Lower leg skin (tissue), 4 donors: Measurements from ENCODE around the gene SERPINA7. TPM values are rescaled to one million over a fixed set of nuclear protein-coding genes. Genes with fewer than 3 reads are reported as not detected.
"Not testable (repeated sequence)": the region's sequence is repeated elsewhere in the genome, so short reads cannot be mapped to it uniquely, and the experiment has no call there.

ENCODE experiments used
- DNase-seq, 2 donors: peaks; one replicate each; pipeline ENCODE4 v3.0.0-alpha.2; 2019; ENCODE audit warnings: low spot score in 2 of 2
- H3K4me3 ChIP-seq: fragments of 200-600 bp; sonication (generic); 2 replicates; pipeline ENCODE4 v1.5.1; 2017; ENCODE audit warnings: mild to moderate bottlenecking, low read depth; ENCODE audit not compliant: poor library complexity, severe bottlenecking
- CTCF ChIP-seq, 3 donors: fragments of 450-650 bp; IDR thresholded peaks; one replicate each; pipeline ENCODE4 v1.5.1; 2016; ENCODE audit warnings: antibody characterized with exemption in 3 of 3, mild to moderate bottlenecking in 3 of 3, moderate library complexity in 2 of 3
- POLR2A ChIP-seq, 2 donors: fragments of 450-650 bp; IDR thresholded peaks; one replicate each; pipeline ENCODE4 v1.6.1; 2016 to 2017; ENCODE audit warnings: antibody characterized with exemption in 2 of 2, mild to moderate bottlenecking in 1 of 2, moderate library complexity in 1 of 2
- WGBS, 2 donors: methylation state at CpG; one replicate each; pipeline ENCODE4 v1.1.5; 2018; 5-methylcytosine and 5-hydroxymethylcytosine counted together
- intact Hi-C: fragments of 100-400 bp; cut with DNase I; formaldehyde crosslinking; loops from one replicate; pipeline ENCODE4 v1.15.0; 2023; ENCODE audit warnings: low total_unique reads
- total RNA-seq, 4 donors: library from RNA; depleted of rRNA; stranded (reverse); fragments of >200 nt; gene quantifications; one replicate each; pipeline ENCODE4 v1.1.0, GENCODE V29; 2016

SERPINA7 gene
- total RNA-seq, 4 donors from 2014 or later: not detected

- intact Hi-C loops: no loop called here
- WGBS, 2 donors: 38 to 39% methylated on average over 1 of the region's 1 CpG
- TF ChIP-seq CTCF (IDR thresholded peaks at IDR 0.05): no peak
- TF ChIP-seq POLR2A (IDR thresholded peaks at IDR 0.05): no peak
- H3K4me3 ChIP-seq: no peak overlapping the region
- DNase-seq: no peak
Observed at GRCh38 chrX:105999294-105999693, 39.2 kb downstream of the SERPINA7 start.

DNA sequence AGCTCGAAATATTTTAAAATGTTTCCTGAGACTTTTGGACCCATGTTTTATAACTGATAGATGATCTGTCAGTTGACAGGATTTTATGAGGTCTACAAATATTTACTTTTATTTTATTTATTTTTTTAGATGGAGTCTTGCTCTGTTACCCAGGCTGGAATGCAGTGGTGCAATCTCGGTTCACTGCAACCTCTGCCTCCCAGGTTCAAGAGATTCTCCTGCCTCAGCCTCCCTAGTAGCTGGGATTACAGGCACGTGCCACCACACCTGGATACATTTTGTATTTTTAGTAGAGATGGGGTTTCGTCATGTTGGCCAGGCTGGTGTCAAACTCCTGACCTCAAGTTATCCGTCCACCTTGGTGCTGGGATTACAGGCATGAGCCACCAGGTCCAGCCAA is 50.0 kb downstream of the SERPINA7 start:
- WGBS, 2 donors: 66 to 78% methylated on average over 5 of the region's 5 CpGs
- H3K4me3 ChIP-seq, intact Hi-C loops, DNase-seq: not testable (repeated sequence)

Other genes starting within 250 kb of the SERPINA7 start
- gene NRK, start 216.2 kb downstream of the SERPINA7 start, total RNA-seq: under 1 TPM in 3 of 4 donors, not detected in 1; 0.05 to 0.42 (median 0.26) TPM
- gene PWWP3B, start 129.6 kb upstream of the SERPINA7 start, total RNA-seq: under 1 TPM in 3 of 4 donors, not detected in 1; 0.32 to 0.91 (median 0.46) TPM